Measurements from ENCODE around the gene ZNF385B.

ZNF385B gene

DNA sequence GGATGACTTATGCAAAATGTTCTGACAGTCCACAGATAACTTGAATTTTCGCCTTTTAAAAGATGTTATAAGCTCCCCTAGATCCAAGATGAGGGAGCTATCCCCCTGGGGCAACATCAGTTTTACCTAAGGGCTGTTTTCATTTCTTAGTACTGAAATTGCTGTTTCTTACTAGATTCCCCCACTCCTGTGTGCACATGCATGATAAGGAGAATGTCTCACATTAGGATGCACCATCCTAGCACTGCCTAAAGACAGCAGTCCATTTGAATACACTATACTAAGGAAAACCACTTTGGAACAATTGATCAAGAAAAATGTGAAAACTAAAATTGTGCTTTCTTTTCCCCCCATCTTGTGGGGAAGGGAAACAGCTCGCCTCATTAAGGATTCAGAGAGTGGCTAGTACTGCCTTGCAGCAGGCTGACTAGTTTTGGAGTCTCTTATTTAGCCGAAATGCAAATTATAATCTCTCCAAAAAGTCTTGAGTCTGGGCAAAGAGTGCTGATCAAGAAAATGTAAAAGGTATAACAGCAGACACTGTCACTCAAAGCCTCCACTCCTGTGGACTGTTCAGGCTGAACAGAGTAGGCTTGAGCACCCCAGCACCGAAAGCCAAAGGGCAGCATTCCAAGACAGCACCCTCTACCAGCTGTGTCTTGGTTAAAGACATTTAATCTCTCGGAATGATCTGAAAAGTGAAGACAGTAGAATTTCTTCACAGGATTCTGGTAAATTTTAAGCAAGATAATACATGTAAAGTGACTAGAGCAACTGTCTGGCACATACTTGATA lies 65.0 kb downstream of the ZNF385B start:
- Histone ChIP-seq H3K9me2 (replicated peaks; ENCODE audit: insufficient read depth, low read length) (no peaks in the 10 kb centered on the region), H3K27ac (ENCODE audit: low read length) (no peak overlapping the region), H3K9ac (ENCODE audit: low read length) (no peak overlapping the region), H3K9me3 (replicated peaks; ENCODE audit: insufficient read depth, low read length) (no peaks in the 10 kb centered on the region), H3K27me3 (replicated peaks; ENCODE audit: insufficient read depth, low read length) (no peaks in the 10 kb centered on the region), H4K20me1 (ENCODE audit: insufficient read depth, low read length) (no peaks in the 10 kb centered on the region), H2AFZ (ENCODE audit: low read length) (no peak overlapping the region), H3K36me3 (replicated peaks; ENCODE audit: insufficient read depth, low read length) (no peaks in the 10 kb centered on the region), H3K4me2 (ENCODE audit: low read depth, low read length) (no peak overlapping the region), H3K79me2 (ENCODE audit: low read length) (no peaks in the 10 kb centered on the region), H3F3A (ENCODE audit: insufficient read depth, low read length) (no peaks in the 10 kb centered on the region), H3K4me3 (ENCODE audit: low read length) (no peak overlapping the region), H3K4me1 (ENCODE audit: low read length) (no peaks in the 10 kb centered on the region)
- DNase-seq: no peak
- TF ChIP-seq, protein P1, sequence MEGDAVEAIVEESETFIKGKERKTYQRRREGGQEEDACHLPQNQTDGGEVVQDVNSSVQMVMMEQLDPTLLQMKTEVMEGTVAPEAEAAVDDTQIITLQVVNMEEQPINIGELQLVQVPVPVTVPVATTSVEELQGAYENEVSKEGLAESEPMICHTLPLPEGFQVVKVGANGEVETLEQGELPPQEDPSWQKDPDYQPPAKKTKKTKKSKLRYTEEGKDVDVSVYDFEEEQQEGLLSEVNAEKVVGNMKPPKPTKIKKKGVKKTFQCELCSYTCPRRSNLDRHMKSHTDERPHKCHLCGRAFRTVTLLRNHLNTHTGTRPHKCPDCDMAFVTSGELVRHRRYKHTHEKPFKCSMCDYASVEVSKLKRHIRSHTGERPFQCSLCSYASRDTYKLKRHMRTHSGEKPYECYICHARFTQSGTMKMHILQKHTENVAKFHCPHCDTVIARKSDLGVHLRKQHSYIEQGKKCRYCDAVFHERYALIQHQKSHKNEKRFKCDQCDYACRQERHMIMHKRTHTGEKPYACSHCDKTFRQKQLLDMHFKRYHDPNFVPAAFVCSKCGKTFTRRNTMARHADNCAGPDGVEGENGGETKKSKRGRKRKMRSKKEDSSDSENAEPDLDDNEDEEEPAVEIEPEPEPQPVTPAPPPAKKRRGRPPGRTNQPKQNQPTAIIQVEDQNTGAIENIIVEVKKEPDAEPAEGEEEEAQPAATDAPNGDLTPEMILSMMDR (IDR thresholded peaks at IDR 0.05; ENCODE audit: low read length): no peak
- TF ChIP-seq EZH2phosphoT487 (IDR thresholded peaks at IDR 0.05; ENCODE audit: low read length) (no peak), EZH2 (optimal IDR thresholded peaks at IDR 0.05; ENCODE audit: low read depth, low read length) (no peak)

DNA sequence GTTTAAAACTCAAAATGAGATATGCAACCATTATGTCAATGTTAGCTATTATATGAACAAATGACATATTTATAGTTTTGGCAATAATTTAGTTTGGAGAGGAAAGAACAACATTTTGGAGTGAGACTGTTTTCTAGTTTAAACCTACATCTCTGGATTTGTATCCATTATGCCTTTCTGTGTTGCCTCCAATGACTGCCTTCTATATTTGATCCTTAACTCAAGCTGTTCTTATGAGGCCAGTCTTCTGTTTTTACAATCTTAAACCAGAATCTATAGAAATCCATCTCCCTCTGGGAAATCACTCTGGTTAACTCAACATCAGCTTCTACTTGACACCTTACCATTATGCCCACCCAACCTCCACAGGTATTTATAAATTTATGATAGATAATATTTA lies 67.5 kb downstream of the ZNF385B start:
- H3K9ac ChIP-seq (ENCODE audit: low read length): no peak overlapping the region
- no peak overlapping the region for H3K4me2 ChIP-seq (ENCODE audit: low read depth, low read length)
- TF ChIP-seq, protein P1 (IDR thresholded peaks at IDR 0.05; ENCODE audit: low read length): no peak
- TF ChIP-seq EZH2 (optimal IDR thresholded peaks at IDR 0.05; ENCODE audit: low read depth, low read length) (no peak), EZH2phosphoT487 (IDR thresholded peaks at IDR 0.05; ENCODE audit: low read length) (no peak)
- no peaks in the 10 kb centered on the region for H3K79me2 ChIP-seq (ENCODE audit: low read length)
- H3K9me3 ChIP-seq (replicated peaks; ENCODE audit: insufficient read depth, low read length): no peaks in the 10 kb centered on the region
- H3K4me1 ChIP-seq (ENCODE audit: low read length): no peaks in the 10 kb centered on the region
- H3F3A ChIP-seq (ENCODE audit: insufficient read depth, low read length): no peaks in the 10 kb centered on the region
- H3K36me3 ChIP-seq (replicated peaks; ENCODE audit: insufficient read depth, low read length): no peaks in the 10 kb centered on the region
- H3K9me2 ChIP-seq (replicated peaks; ENCODE audit: insufficient read depth, low read length): no peaks in the 10 kb centered on the region
- H4K20me1 ChIP-seq (ENCODE audit: insufficient read depth, low read length): no peaks in the 10 kb centered on the region
- H2AFZ ChIP-seq (ENCODE audit: low read length): no peak overlapping the region
- no peak overlapping the region for H3K4me3 ChIP-seq (ENCODE audit: low read length)
- no peaks in the 10 kb centered on the region for H3K27me3 ChIP-seq (replicated peaks; ENCODE audit: insufficient read depth, low read length)
- no peak overlapping the region for H3K27ac ChIP-seq (ENCODE audit: low read length)
- no peak for DNase-seq

DNA sequence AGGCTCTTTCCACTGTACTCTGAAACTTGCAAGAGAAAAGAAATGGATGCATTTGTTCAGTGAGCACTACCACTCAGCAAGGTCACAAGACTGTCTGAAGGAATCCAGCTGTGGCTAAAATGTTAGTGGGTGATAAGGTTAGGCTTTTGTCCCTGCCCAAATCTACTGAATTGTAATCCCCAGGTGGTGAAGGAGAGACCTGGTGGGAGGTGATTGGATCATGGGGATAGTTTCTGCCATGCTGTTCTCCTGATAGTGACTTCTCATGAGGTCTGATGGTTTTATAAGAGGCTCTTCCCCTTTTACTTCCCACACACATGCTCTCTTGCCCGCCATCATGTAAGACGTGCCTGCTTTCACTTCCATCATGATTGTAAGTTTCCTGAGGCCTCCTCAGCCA lies 68.2 kb downstream of the ZNF385B start:
- no peaks in the 10 kb centered on the region for H3K9me3 ChIP-seq (replicated peaks; ENCODE audit: insufficient read depth, low read length)
- no peaks in the 10 kb centered on the region for H3K27me3 ChIP-seq (replicated peaks; ENCODE audit: insufficient read depth, low read length)
- no peak overlapping the region for H2AFZ ChIP-seq (ENCODE audit: low read length)
- H3K79me2 ChIP-seq (ENCODE audit: low read length): no peaks in the 10 kb centered on the region
- TF ChIP-seq EZH2phosphoT487 (IDR thresholded peaks at IDR 0.05; ENCODE audit: low read length): no peak
- TF ChIP-seq, protein P1 (IDR thresholded peaks at IDR 0.05; ENCODE audit: low read length): no peak
- no peak for TF ChIP-seq EZH2 (optimal IDR thresholded peaks at IDR 0.05; ENCODE audit: low read depth, low read length)
- H3K27ac ChIP-seq (ENCODE audit: low read length): no peak overlapping the region
- H4K20me1 ChIP-seq (ENCODE audit: insufficient read depth, low read length): no peaks in the 10 kb centered on the region
- no peaks in the 10 kb centered on the region for H3K36me3 ChIP-seq (replicated peaks; ENCODE audit: insufficient read depth, low read length)
- no peak overlapping the region for H3K9ac ChIP-seq (ENCODE audit: low read length)
- H3F3A ChIP-seq (ENCODE audit: insufficient read depth, low read length): no peaks in the 10 kb centered on the region
- H3K9me2 ChIP-seq (replicated peaks; ENCODE audit: insufficient read depth, low read length): no peaks in the 10 kb centered on the region
- no peaks in the 10 kb centered on the region for H3K4me1 ChIP-seq (ENCODE audit: low read length)
- no peak for DNase-seq
- H3K4me2 ChIP-seq (ENCODE audit: low read depth, low read length): no peak overlapping the region
- H3K4me3 ChIP-seq (ENCODE audit: low read length): no peak overlapping the region

Data from MM.1S (cell line).